GM19238 (cell line): ENCODE data around the gene PTPRM.

Experiments
- DNase-seq: peaks from one replicate; pipeline ENCODE4 v3.0.0; 2011; ENCODE audit warnings: low spot score; ENCODE audit not compliant: insufficient read length

PTPRM gene

DNA sequence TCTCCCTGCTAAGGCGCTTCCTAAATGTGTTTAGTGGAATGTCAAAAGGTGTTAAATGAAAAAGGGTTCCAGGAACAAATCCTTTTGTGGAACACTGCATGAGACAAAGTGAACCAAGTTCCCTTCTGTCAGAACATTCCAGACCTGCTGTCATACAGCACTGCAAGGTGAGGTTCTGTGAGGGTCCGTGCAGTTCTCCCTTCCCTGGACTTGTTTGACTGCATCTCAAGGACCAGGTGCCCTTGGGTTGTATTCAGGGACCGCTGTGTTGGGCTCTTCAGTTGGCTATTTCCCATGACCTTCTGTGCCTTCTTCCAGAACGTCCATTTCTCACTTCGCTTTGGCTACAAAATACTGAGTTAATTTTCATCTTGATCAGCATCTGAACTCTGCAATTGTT is 328.2 kb downstream of the PTPRM start:
- DNase-seq, result no peak

- no peak for DNase-seq
Measured at GRCh38 chr18:7896161-7896560, 329.0 kb downstream of the PTPRM start.

GRCh38 chr18:7896805-7897518 is 329.8 kb downstream of the PTPRM start:
- no peak for DNase-seq

DNA sequence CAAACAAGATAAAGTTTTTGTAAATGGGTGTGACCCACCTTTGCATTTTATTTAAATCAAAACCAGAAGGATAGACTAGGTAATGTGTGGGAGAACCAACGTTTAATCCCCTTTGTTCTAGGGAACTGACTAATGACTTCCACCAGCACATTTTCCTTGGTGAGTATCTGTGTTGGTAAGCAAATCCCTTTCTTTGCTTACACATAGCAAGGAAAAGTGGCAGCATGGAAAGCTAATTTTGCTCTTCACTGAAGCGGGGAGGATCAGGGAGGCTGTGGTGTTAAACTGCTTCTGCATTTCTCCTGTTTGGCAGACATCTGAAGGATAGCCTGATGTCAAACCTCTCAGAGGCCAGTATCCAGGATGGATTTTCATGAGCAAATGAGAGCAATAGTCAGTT is 331.1 kb downstream of the PTPRM start:
- no peak for DNase-seq

- no peak for DNase-seq
Measured at GRCh38 chr18:7899078-7899477, 332.0 kb downstream of the PTPRM start.

DNA sequence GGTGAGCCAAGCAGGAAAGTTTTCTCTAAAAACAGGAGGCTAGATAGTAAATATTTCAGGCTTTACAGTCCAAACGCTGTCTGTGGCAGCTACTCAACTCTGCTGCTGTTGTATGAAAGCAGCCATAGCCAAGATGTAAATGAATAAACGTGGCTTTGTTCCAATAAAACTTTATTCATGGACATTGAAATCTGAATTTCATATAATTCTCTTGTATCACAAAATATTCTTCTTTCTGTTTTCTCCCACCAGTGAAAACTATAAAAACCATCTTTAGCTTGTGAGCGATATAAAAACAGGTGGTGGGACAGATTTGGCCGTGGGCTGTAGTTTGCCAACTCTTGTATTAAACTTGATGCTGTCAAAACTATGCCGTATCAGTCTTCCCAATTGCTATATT is 333.0 kb downstream of the PTPRM start:
- no peak for DNase-seq

DNA sequence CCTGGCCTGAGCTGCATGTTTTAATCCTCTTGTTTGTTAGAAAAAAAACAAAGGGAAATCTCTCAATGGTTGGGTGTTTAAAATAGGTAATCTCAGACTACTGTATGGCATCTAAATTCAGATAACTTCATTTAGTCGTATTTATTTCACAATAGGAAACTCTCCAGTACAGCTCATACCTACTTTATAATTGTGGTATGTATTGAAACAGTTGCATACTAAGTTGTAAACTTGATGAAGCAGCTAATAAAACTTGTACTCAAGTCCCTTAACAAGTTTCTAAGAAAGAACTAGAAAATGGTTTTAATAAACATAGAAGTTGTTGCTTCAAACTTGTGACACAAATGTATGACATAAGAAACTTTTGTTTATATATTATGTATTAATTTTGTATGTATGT is 334.5 kb downstream of the PTPRM start:
- no peak for DNase-seq

GRCh38 chr18:7902399-7902839 is 335.3 kb downstream of the PTPRM start:
- no peak for DNase-seq

- DNase-seq, result no peak
Measured at GRCh38 chr18:7904529-7904928, 337.4 kb downstream of the PTPRM start.

GRCh38 chr18:7908681-7909299 is 341.7 kb downstream of the PTPRM start:
- DNase-seq, result no peak

DNA sequence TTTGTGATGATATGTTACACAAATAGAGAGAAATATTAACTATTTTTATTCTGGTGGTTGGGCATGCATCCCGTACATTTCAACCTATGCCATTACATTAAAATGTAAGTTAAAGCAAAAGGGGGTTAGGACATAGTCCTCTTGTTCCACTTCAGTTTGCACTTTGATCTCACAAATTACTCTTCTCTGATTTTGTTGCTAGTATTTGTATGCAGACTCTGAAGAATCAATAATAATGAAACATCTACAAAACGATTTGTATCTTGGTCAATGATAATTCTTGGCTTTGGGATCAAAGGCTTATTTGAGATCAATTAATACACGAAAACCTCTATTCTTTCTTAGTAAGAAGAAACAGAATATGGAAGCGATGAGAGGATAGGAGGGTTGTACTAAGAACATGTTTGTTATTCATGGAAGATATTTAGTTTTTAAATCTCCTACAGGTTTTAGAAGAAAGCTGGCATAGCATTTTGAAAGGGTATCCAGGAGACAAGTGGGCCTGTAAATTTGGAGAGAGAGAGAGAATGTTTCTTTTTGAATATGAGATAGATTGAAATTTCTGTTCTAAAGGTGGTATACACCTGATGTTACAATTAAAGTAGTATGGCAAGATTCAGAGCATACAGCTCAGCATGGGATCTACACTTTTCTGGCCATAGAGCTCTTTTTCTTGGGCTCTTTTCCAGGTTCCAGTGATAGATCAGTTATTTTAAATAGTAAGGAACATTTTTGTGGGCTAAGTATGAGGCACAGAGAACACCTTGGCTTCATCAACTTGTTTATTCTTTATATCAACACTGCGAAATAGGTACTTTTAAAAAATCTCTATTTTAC is 347.9 kb downstream of the PTPRM start:
- no peak for DNase-seq

- DNase-seq, result no peak
Measured at GRCh38 chr18:7918701-7919100, 351.6 kb downstream of the PTPRM start.

DNA sequence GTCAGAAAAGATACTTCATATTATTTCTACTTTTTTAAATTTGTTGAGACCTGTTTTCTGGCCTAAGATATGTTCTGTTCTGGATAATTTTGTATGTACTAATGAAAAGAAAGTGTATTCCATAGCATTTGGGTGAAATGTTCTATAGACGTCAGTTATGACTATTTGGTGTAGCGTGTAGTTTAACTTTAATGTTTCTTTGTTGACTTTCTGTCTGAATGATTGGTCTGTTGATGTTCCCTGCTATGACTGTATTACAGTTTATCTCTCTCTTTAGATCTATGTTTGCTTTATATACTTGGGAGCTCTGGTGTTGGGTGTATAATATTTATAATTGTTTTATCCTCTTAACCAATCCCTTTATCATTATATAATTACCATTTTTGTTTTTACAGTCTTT is 352.4 kb downstream of the PTPRM start:
- DNase-seq, result no peak

- no peak for DNase-seq
Measured at GRCh38 chr18:7921938-7922587, 354.9 kb downstream of the PTPRM start.

DNA sequence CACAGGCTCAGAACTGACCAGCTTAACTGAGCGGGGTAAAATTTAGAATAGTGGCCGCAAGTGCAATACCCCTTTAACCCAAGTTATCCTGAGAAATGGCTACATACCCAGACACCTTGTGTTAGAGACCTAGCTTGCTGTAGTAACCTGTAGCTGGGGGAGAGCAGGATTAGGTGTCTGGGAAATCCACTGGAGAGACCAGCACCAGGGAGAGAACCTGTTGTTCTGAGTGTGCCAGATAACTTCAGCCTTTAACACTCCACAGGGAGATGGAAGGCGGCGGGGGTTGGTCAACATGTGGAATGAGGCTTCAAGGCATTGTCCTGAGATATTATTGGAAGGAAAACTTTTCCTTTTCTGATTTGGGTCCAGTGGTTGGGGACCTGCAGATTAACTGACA is 356.0 kb downstream of the PTPRM start:
- no peak for DNase-seq

DNA sequence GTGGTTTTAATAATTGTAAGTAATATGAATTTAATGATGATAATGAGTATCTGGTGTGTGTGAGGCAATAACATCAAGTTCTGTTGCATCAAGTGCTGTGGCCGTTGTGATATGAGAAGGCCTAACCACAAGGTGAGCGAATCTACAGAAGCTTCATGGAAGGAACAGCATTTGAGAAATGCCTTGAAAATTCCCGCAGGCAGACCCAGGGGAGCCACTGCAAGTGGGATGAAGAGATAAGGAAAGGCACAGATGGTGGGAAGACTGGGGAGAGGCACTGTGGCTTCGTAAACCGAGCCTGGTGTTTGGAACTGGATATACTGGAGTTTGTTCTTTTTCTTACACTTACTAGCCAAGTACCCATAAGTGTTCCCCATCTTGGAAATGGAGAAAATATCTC is 357.5 kb downstream of the PTPRM start:
- no peak for DNase-seq

- no peak for DNase-seq
Measured at GRCh38 chr18:7926526-7926925, 359.4 kb downstream of the PTPRM start.

GRCh38 chr18:7927119-7927518 is 360.0 kb downstream of the PTPRM start:
- DNase-seq, result no peak

- no peak for DNase-seq
Measured at GRCh38 chr18:7931763-7932162, 364.6 kb downstream of the PTPRM start.

DNA sequence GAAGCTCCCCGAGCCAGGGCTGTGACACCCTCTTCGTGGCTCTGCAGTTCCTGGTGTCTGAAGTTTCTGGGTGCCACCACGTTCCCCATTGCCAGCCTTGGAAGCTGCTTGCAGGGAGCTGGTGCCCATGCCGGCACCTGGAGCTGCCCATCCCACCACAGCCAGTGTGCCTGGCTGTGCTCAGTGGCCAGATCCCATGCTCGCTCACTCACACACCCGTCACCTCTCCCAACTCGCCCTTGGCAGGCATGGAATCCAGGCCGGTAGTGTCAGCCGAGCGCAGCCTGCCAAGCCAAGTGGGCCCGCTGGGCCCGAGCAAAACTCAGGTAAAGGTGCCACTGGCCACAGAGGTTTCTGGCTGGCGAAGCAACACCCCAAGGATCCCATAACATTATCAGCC is 370.2 kb downstream of the PTPRM start:
- no peak for DNase-seq

GRCh38 chr18:7939521-7939920 is 372.4 kb downstream of the PTPRM start:
- no peak for DNase-seq

- DNase-seq, result no peak
Measured at GRCh38 chr18:7940379-7940778, 373.3 kb downstream of the PTPRM start.
